ENCODE results near the gene PCNX2. TPM values are rescaled to one million over a fixed set of nuclear protein-coding genes. Genes with fewer than 3 reads are reported as not detected.

The PCNX2 gene
- total and polyA plus RNA-seq, 10 of the 15 experiments (the other 5 are each of a cell fraction or from before 2014, with no cell fraction given), result 2.1 to 16.4 (median 8.1) TPM

GRCh38 chr1:232995189-232995588, 300.3 kb downstream of the PCNX2 start:
- intact Hi-C loops (cut with micrococcal nuclease; ENCODE audit: unreplicated experiment), result no loop called here
- CTCF ChIA-PET, result no interaction called here
- TF ChIP-seq ESRRA (IDR thresholded peaks at IDR 0.05; ENCODE audit: low read length), result no peak
- no peak for TF ChIP-seq CEBPZ (IDR thresholded peaks at IDR 0.05; ENCODE audit: low read depth, low read length)
- Histone ChIP-seq H4K20me1 (ENCODE audit: control insufficient read depth, insufficient read depth) (no peaks in the 10 kb centered on the region), H3K9ac (ENCODE audit: control insufficient read depth, insufficient read depth, low read length) (no peak overlapping the region), H2AFZ (ENCODE audit: control insufficient read depth, low read depth, low read length) (no peak overlapping the region), H3K4me2 (ENCODE audit: control insufficient read depth, insufficient read depth) (no peak overlapping the region), H3K4me3 (no peak overlapping the region), H3K36me3 (ENCODE audit: control insufficient read depth in 2 of 2, insufficient read depth in 2 of 2, low read length in 1 of 2) (no peaks in the 10 kb centered on the region), H3K9me3 (replicated peaks; ENCODE audit: control insufficient read depth, insufficient read depth, low read length) (no peaks in the 10 kb centered on the region; the same call in 2 of the 3 replicates), H3K27me3 (replicated peaks in 1 of 2; ENCODE audit: control insufficient read depth in 2 of 2, insufficient read depth in 2 of 2, low read length in 1 of 2) (no peaks in the 10 kb centered on the region), H3K4me1 (ENCODE audit: control insufficient read depth, insufficient read depth, low read length) (no peaks in the 10 kb centered on the region), H3K79me2 (ENCODE audit: control insufficient read depth, insufficient read depth, low read length) (no peaks in the 10 kb centered on the region), H3K27ac (ENCODE audit: control insufficient read depth, insufficient read depth) (no peak overlapping the region)
- DNase-seq (ENCODE audit: low read depth, low spot score) (no peak), ATAC-seq (no peak), FAIRE-seq (no peak)
- WGBS (ENCODE audit: insufficient coverage, insufficient replicate concordance, low lambda C conversion rate, missing lambda C conversion rate), result 100% methylated on average over 2 of the region's 2 CpGs
- POLR2A ChIA-PET, result no interaction called here
- in situ Hi-C loops (cut with MboI), result no loop called here
- no TSS peak for BruUV-seq (replicated peaks)
- RAD21 ChIA-PET (ENCODE audit: unreplicated experiment), result no interaction called here
- SMC1A ChIA-PET (ENCODE audit: uncharacterized antibody, unreplicated experiment), result no interaction called here

GRCh38 chr1:232993555-232993954, 302.0 kb downstream of the PCNX2 start:
- no peaks in the 10 kb centered on the region for H3K79me2 ChIP-seq (ENCODE audit: control insufficient read depth, insufficient read depth, low read length)
- no peaks in the 10 kb centered on the region for H3K27me3 ChIP-seq (replicated peaks in 1 of 2; ENCODE audit: control insufficient read depth in 2 of 2, insufficient read depth in 2 of 2, low read length in 1 of 2)
- no peak overlapping the region for H3K4me3 ChIP-seq
- whole genome bisulfite sequencing (ENCODE audit: insufficient coverage, insufficient replicate concordance, low lambda C conversion rate, missing lambda C conversion rate), result 79% methylated on average over 3 of the region's 3 CpGs
- no peak overlapping the region for H3K27ac ChIP-seq (ENCODE audit: control insufficient read depth, insufficient read depth)
- in situ Hi-C loops (cut with MboI) (no loop called here), intact Hi-C loops (cut with micrococcal nuclease; ENCODE audit: unreplicated experiment) (no loop called here)
- BruUV-seq (replicated peaks), result no TSS peak
- no peak for ATAC-seq
- ChIA-PET RAD21 (ENCODE audit: unreplicated experiment) (no interaction called here), CTCF (no interaction called here), POLR2A (no interaction called here), SMC1A (ENCODE audit: uncharacterized antibody, unreplicated experiment) (no interaction called here)
- no peaks in the 10 kb centered on the region for H3K4me1 ChIP-seq (ENCODE audit: control insufficient read depth, insufficient read depth, low read length)
- no peak for DNase-seq (ENCODE audit: low read depth, low spot score)
- no peak overlapping the region for H3K4me2 ChIP-seq (ENCODE audit: control insufficient read depth, insufficient read depth)
- FAIRE-seq, result no peak
- no peaks in the 10 kb centered on the region for H3K36me3 ChIP-seq (ENCODE audit: control insufficient read depth in 2 of 2, insufficient read depth in 2 of 2, low read length in 1 of 2)
- H4K20me1 ChIP-seq (ENCODE audit: control insufficient read depth, insufficient read depth), result no peaks in the 10 kb centered on the region
- H3K9me3 ChIP-seq (replicated peaks; ENCODE audit: control insufficient read depth, insufficient read depth, low read length), result no peaks in the 10 kb centered on the region; the same call in 2 of the 3 replicates
- no peak overlapping the region for H2AFZ ChIP-seq (ENCODE audit: control insufficient read depth, low read depth, low read length)
- no peak overlapping the region for H3K9ac ChIP-seq (ENCODE audit: control insufficient read depth, insufficient read depth, low read length)
- TF ChIP-seq IKZF1 (conservative IDR thresholded peaks at IDR 0.05) (no peak), CBFB (IDR thresholded peaks at IDR 0.05; ENCODE audit: low read depth) (no peak), DPF2 (IDR thresholded peaks at IDR 0.05) (no peak), TARDBP (IDR thresholded peaks at IDR 0.05; ENCODE audit: borderline replicate concordance) (no peak), RCOR1 (conservative IDR thresholded peaks at IDR 0.05; ENCODE audit: low read depth, low read length) (no peak), EZH2 (IDR thresholded peaks at IDR 0.05; ENCODE audit: borderline replicate concordance, control insufficient read depth, low read depth, low read length) (no peak), GABPA (IDR thresholded peaks at IDR 0.05; ENCODE audit: low read depth) (no peak), ATF3 (IDR thresholded peaks at IDR 0.05; ENCODE audit: borderline replicate concordance, extremely low read depth, low read depth, low read length) (no peak), HSF1 (IDR thresholded peaks at IDR 0.05; ENCODE audit: low read depth, low read length) (no peak), ETV6 (conservative IDR thresholded peaks at IDR 0.05 in 1 of 2, IDR thresholded peaks at IDR 0.05 in 1 of 2; ENCODE audit: borderline replicate concordance in 1 of 2, low read depth in 1 of 2) (no peak), BMI1 (IDR thresholded peaks at IDR 0.05; ENCODE audit: borderline replicate concordance) (no peak), ZBED1 (IDR thresholded peaks at IDR 0.05; ENCODE audit: borderline replicate concordance) (no peak), HDGF (IDR thresholded peaks at IDR 0.05) (no peak)

All from GM12878 (cell line).